Type B pancreatic cell (in vitro differentiated cells): Measurements from ENCODE around the gene LEF1. TPM values are rescaled to one million over a fixed set of nuclear protein-coding genes. Genes with fewer than 3 reads are reported as not detected.

Source experiments
- DNase-seq: peaks from one replicate; pipeline ENCODE4 v3.0.0; 2021; ENCODE audit warnings: mixed read lengths; ENCODE audit not compliant: unreplicated experiment; ENCODE audit errors: extremely low spot score
- H3K27ac Mint-ChIP-seq: 2 replicates; pipeline ENCODE4 v1.8.0; 2021; ENCODE audit warnings: mild to moderate bottlenecking, mixed read lengths
- H3K27me3 Mint-ChIP-seq: 2 replicates; pipeline ENCODE4 v1.8.0; 2021; ENCODE audit warnings: mixed read lengths
- H3K36me3 Mint-ChIP-seq: 2 replicates; pipeline ENCODE4 v1.8.0; 2021; ENCODE audit warnings: mixed read lengths
- H3K4me1 Mint-ChIP-seq: one replicate; pipeline ENCODE4 v1.8.0; 2021; ENCODE audit warnings: mixed read lengths; ENCODE audit not compliant: unreplicated experiment
- H3K4me3 Mint-ChIP-seq: 2 replicates; pipeline ENCODE4 v1.8.0; 2021; ENCODE audit warnings: mild to moderate bottlenecking, mixed read lengths
- H3K9me3 Mint-ChIP-seq: 2 replicates; pipeline ENCODE4 v1.8.0; 2021; ENCODE audit warnings: mixed read lengths
- CTCF ChIP-seq: fragments of 200-600 bp; sonication (generic); conservative IDR thresholded peaks from 2 replicates; pipeline ENCODE4 v1.5.0; 2021; ENCODE audit warnings: antibody characterized with exemption, mild to moderate bottlenecking
- total RNA-seq: library from RNA; stranded (reverse); gene quantifications from 2 replicates; pipeline ENCODE4 v1.2.1, GENCODE V29; 2021; ENCODE audit warnings: low replicate concordance

LEF1 gene
- total RNA-seq, 1 donor from 2014 or later: 66.1 TPM

GRCh38 chr4:108001540-108002135 is 167.1 kb downstream of the LEF1 start:
- H3K9me3 Mint-ChIP-seq: peaks cover 5% of the 10 kb centered on the region
- TF ChIP-seq CTCF: no peak
- peaks cover 19% of the 10 kb centered on the region for H3K4me1 Mint-ChIP-seq
- H3K4me3 Mint-ChIP-seq: no peak overlapping the region
- no peak for DNase-seq
- peaks cover 59% of the 10 kb centered on the region for H3K36me3 Mint-ChIP-seq
- no peak overlapping the region for H3K27ac Mint-ChIP-seq
- peaks cover 2% of the 10 kb centered on the region for H3K27me3 Mint-ChIP-seq

- peaks cover 24% of the 10 kb centered on the region for H3K4me1 Mint-ChIP-seq
- no peak for TF ChIP-seq CTCF
- H3K27me3 Mint-ChIP-seq: peaks cover 8% of the 10 kb centered on the region
- peaks cover 59% of the 10 kb centered on the region for H3K36me3 Mint-ChIP-seq
- no peak overlapping the region for H3K27ac Mint-ChIP-seq
- no peak overlapping the region for H3K4me3 Mint-ChIP-seq
- H3K9me3 Mint-ChIP-seq: peaks cover 5% of the 10 kb centered on the region
- DNase-seq: no peak
Measured at GRCh38 chr4:107999932-108000539, 168.7 kb downstream of the LEF1 start.

GRCh38 chr4:107997794-107998193 is 170.9 kb downstream of the LEF1 start:
- Mint-ChIP-seq H3K9me3 (peaks cover 5% of the 10 kb centered on the region), H3K36me3 (peaks cover 58% of the 10 kb centered on the region), H3K4me1 (peaks cover 25% of the 10 kb centered on the region), H3K4me3 (no peak overlapping the region), H3K27ac (peak overlapping the region; percentile 39), H3K27me3 (peaks cover 13% of the 10 kb centered on the region)
- no peak for TF ChIP-seq CTCF
- DNase-seq: no peak

Other genes with a start within 250 kb of the LEF1 start
- 4.2 and 7.8 TPM in 2 replicates for gene CYP2U1, start 237.4 kb downstream of the LEF1 start, total RNA-seq
- 41.8 and 68.5 TPM in 2 replicates for gene HADH, start 179.0 kb downstream of the LEF1 start, total RNA-seq